Neural crest cell (in vitro differentiated cells): ENCODE measurements around the gene JAG2. TPM values are rescaled to one million over a fixed set of nuclear protein-coding genes. Genes with fewer than 3 reads are reported as not detected.

Experiments
- DNase-seq: peaks from one replicate; pipeline ENCODE4 v3.0.0; 2021; ENCODE audit warnings: low read depth, mixed read lengths, low spot score
- H3K27ac Mint-ChIP-seq: one replicate; pipeline ENCODE4 v1.8.0; 2021; ENCODE audit warnings: mild to moderate bottlenecking, mixed read lengths; ENCODE audit not compliant: unreplicated experiment
- H3K27me3 Mint-ChIP-seq: 2 replicates; pipeline ENCODE4 v1.8.0; 2021; ENCODE audit warnings: low read depth, mild to moderate bottlenecking, mixed read lengths
- H3K36me3 Mint-ChIP-seq: 2 replicates; pipeline ENCODE4 v1.8.0; 2021; ENCODE audit warnings: low read depth, mild to moderate bottlenecking, mixed read lengths
- H3K4me1 Mint-ChIP-seq: 2 replicates; pipeline ENCODE4 v1.8.0; 2021; ENCODE audit warnings: mixed read lengths
- H3K4me3 Mint-ChIP-seq: one replicate; pipeline ENCODE4 v1.8.0; 2021; ENCODE audit warnings: mild to moderate bottlenecking, mixed read lengths
- H3K9me3 Mint-ChIP-seq: 2 replicates; pipeline ENCODE4 v1.8.0; 2021; ENCODE audit warnings: mixed read lengths
- total RNA-seq: library from RNA; stranded (reverse); gene quantifications from 2 replicates; pipeline ENCODE4 v1.2.1, GENCODE V29; 2021
- TF ChIP-seq, protein P1 (sequence below): fragments of 200-600 bp; sonication (generic); conservative IDR thresholded peaks from 2 replicates; pipeline ENCODE4 v1.5.0; 2021; ENCODE audit warnings: antibody characterized with exemption, mild to moderate bottlenecking

The JAG2 gene
- total RNA-seq, 1 donor from 2014 or later: 4.2 TPM

GRCh38 chr14:105120056-105120455 lies 48.5 kb downstream of the JAG2 start:
- H3K9me3 Mint-ChIP-seq: peaks cover 6% of the 10 kb centered on the region
- H3K4me1 Mint-ChIP-seq: peaks cover 10% of the 10 kb centered on the region
- no peak for DNase-seq
- no peaks in the 10 kb centered on the region for H3K36me3 Mint-ChIP-seq
- no peak overlapping the region for H3K4me3 Mint-ChIP-seq
- peaks cover 22% of the 10 kb centered on the region for H3K27me3 Mint-ChIP-seq
- no peak overlapping the region for H3K27ac Mint-ChIP-seq
- TF ChIP-seq, protein P1, sequence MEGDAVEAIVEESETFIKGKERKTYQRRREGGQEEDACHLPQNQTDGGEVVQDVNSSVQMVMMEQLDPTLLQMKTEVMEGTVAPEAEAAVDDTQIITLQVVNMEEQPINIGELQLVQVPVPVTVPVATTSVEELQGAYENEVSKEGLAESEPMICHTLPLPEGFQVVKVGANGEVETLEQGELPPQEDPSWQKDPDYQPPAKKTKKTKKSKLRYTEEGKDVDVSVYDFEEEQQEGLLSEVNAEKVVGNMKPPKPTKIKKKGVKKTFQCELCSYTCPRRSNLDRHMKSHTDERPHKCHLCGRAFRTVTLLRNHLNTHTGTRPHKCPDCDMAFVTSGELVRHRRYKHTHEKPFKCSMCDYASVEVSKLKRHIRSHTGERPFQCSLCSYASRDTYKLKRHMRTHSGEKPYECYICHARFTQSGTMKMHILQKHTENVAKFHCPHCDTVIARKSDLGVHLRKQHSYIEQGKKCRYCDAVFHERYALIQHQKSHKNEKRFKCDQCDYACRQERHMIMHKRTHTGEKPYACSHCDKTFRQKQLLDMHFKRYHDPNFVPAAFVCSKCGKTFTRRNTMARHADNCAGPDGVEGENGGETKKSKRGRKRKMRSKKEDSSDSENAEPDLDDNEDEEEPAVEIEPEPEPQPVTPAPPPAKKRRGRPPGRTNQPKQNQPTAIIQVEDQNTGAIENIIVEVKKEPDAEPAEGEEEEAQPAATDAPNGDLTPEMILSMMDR: no peak

GRCh38 chr14:105119408-105120025 lies 49.1 kb downstream of the JAG2 start:
- Mint-ChIP-seq H3K36me3 (no peaks in the 10 kb centered on the region), H3K4me1 (peaks cover 8% of the 10 kb centered on the region), H3K4me3 (no peak overlapping the region), H3K27ac (no peak overlapping the region), H3K27me3 (peaks cover 18% of the 10 kb centered on the region), H3K9me3 (peaks cover 6% of the 10 kb centered on the region)
- TF ChIP-seq, protein P1: no peak
- DNase-seq: no peak

DNA sequence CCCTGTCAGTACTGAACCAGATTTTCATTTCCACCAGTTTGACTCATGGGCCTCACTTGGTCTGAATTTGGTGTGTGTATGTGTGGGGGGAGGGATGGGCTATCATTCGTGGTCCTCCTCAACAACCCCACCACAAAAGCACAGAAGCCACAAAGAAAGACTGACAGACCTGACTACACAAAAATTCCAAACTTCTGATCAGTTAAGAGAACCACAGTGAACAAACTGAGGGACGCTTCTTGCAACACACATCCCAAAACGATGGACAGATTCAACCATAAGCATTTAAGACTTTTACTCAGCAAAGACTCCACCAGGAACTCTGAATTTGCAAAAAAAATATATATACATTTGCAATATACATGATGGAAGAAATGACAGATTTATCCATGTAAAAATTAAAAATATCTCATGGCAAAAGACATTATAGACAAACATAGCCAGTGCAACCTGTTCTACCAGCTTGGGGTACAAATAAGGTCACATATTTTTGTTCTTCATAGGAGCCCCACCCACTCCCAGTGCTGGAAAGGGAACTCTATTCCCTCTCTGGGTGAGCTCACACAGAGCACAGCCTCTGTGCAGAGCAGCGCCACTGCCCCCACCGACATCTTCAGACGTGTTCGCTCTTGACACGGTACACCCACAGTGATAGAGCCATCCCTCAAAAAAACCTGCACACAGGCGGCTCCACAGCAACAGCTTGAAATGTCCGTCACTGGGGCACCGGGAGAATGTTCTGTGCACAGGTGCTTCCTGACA lies 49.7 kb downstream of the JAG2 start:
- TF ChIP-seq, protein P1: no peak
- Mint-ChIP-seq H3K4me1 (peaks cover 4% of the 10 kb centered on the region), H3K4me3 (no peak overlapping the region), H3K9me3 (peaks cover 4% of the 10 kb centered on the region), H3K36me3 (no peaks in the 10 kb centered on the region), H3K27ac (no peak overlapping the region), H3K27me3 (peaks cover 17% of the 10 kb centered on the region)
- no peak for DNase-seq

DNA sequence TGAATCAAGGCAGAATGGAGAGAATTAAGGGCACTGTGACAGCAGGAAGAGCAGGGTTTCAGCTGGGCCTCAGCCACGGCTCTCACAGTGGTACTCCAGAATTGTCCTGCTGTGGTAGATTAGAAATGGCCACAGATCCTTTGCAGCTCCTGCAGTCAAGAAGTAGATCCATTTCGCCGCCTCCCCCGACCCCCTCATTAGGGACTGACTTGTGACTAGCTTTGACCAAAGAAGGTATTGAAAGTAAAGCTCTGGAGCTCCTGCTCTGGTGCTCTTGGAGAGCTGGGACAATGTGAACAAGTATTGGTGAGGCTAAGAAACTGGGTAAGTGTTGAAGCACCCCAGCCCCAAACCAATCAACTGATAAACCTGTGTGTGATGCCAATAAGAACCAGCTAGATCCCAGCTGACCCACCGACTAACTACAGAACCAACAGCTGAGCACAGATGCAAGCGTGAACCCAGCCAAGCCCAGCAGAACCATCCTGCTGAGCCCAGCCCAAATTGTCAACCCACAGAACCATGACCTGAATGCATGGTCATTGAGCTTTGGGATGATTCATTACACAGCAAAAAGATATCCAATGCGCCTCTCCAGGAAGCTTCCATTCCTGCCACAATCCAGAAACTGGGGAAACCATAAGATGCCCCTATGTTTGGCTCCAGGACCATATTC lies 50.7 kb downstream of the JAG2 start:
- Mint-ChIP-seq H3K9me3 (peaks cover 4% of the 10 kb centered on the region), H3K4me1 (no peaks in the 10 kb centered on the region), H3K4me3 (no peak overlapping the region), H3K27me3 (peaks cover 13% of the 10 kb centered on the region), H3K27ac (no peak overlapping the region), H3K36me3 (no peaks in the 10 kb centered on the region)
- TF ChIP-seq, protein P1: no peak
- DNase-seq: no peak

DNA sequence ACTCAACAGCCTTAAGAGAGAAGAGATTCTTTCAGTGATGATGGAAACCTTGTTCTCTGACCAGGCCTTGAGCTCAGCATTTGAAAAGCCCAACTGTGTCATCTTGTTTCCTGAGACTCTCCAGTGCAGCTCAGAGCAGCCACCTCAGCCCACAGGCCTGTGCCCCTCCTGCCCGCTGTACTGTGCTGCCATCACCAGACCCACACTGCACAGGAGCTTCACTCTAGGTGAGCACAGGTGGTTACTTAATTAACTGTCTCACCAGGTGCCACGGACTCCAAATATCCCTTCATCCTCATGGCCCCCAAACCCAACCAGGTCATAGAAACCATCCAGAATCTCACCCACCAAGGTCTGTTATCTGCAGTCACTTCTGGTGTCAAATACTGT lies 51.3 kb downstream of the JAG2 start:
- Mint-ChIP-seq H3K9me3 (peaks cover 3% of the 10 kb centered on the region), H3K4me1 (no peaks in the 10 kb centered on the region), H3K4me3 (no peak overlapping the region), H3K27ac (no peak overlapping the region), H3K27me3 (peaks cover 13% of the 10 kb centered on the region), H3K36me3 (no peaks in the 10 kb centered on the region)
- TF ChIP-seq, protein P1: no peak
- no peak for DNase-seq
